HG03025 (cell line): Measurements from ENCODE around the gene GPR155.

Experiments used
- ATAC-seq: cut with Tn5 transposase; IDR thresholded peaks from one replicate; pipeline ENCODE4 v1.9.1; 2021; ENCODE audit warnings: mild to moderate bottlenecking, moderate library complexity; ENCODE audit not compliant: unreplicated experiment, low FRiP score

Gene GPR155

DNA sequence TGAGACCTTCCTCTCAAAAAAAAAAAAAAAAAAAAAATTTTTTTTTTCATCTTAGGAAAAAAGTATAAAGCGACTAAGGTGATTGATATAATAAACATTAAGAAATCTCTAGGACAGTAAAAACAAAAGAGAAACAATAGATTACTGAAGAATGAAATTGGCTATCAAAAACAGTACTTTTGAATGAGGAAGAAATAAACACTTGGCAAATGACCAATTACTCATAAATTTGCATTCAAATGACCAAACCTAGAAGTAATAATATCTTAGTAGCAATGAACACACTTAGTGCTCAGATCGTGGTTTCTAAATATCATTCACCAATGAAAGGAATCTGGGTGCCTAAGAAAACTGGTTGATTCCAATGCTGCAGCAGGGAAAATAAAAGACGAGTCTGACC lies 101.6 kb downstream of the GPR155 start:
- no peak for ATAC-seq

DNA sequence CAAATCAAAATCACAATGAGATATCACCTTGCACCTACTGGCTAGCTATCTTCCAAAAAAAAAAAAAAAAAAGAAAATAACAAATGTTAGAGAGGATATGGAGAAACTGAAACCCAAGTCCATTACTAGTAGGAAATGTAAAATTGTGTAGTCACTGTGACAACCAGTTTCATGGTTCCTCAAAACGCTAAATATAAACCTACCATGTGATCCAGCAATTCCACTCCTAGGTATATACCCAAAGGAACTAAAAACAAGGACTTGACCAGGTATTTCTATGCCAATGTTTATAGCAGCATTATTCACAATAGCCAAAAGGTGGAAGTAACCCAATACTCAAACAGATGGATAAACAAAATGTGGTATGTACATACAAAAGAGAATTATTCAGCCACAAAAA lies 103.0 kb downstream of the GPR155 start:
- ATAC-seq = no peak
